T-cell (primary cell): ENCODE measurements around the gene RFX1. TPM values are rescaled to one million over a fixed set of nuclear protein-coding genes. Genes with fewer than 3 reads are reported as not detected.
"Not testable (repeated sequence)": the region's sequence is repeated elsewhere in the genome, so short reads cannot be mapped to it uniquely, and the experiment has no call there.

Experiments
- ATAC-seq, 4 experiments: fragments of 200-7000 bp in 3 of 4; fragments of 150-1000 bp in 1 of 4; cut with Tn5 transposase; replicated peaks in 1 of 4; 1 replicate in 3 of 4; 2 replicates in 1 of 4; pipeline ENCODE4 v1.10.0; 2021; ENCODE audit warnings: moderate library complexity in 3 of 4, mild to moderate bottlenecking in 2 of 4, moderate number of reproducible peaks in 1 of 4
- CTCF ChIA-PET, 2 donors: fragments of 300-600 bp; sonication (Branson Sonifier 250); formaldehyde crosslinking; loops; one replicate each; lab custom pipeline; 2022; ENCODE audit warnings: antibody characterized with exemption in 2 of 2; lab: Charles Lee
- POLR2A ChIA-PET, 2 donors: fragments of 300-600 bp; sonication (Branson Sonifier 250); formaldehyde crosslinking; loops; one replicate each; lab custom pipeline; 2022; ENCODE audit warnings: antibody characterized with exemption in 2 of 2; lab: Charles Lee
- DNase-seq, 35 experiments: peaks; one replicate each; pipeline versions ENCODE4 v3.0.0 to v3.0.0-alpha.2; 2013 to 2023
- H3K27ac ChIP-seq: one replicate; pipeline ENCODE4 v1.5.1; 2013; ENCODE audit warnings: low read length
- H3K27me3 ChIP-seq, 2 experiments: replicated peaks in 1 of 2; 1 replicate in 1 of 2; 2 replicates in 1 of 2; pipeline versions ENCODE4 v1.6.1 to v1.7.0; 2013; ENCODE audit warnings: low read length in 1 of 2, mixed read lengths in 1 of 2; ENCODE audit not compliant: control insufficient read depth in 2 of 2, insufficient read depth in 2 of 2; ENCODE audit errors: extremely low read depth in 1 of 2
- H3K36me3 ChIP-seq, 2 donors: 1 replicate in 1 of 2; 2 replicates in 1 of 2; pipeline versions ENCODE4 v1.6.1 to v1.7.0; 2013; ENCODE audit warnings: low read length in 1 of 2; ENCODE audit not compliant: control insufficient read depth in 2 of 2, insufficient read depth in 1 of 2; ENCODE audit errors: extremely low read depth in 1 of 2
- H3K4me1 ChIP-seq, 2 experiments: 1 replicate in 1 of 2; 2 replicates in 1 of 2; pipeline versions ENCODE4 v1.6.1 to v1.7.0; 2013; ENCODE audit warnings: low read length in 2 of 2, mixed read lengths in 1 of 2; ENCODE audit not compliant: insufficient read depth in 2 of 2, control insufficient read depth in 1 of 2; ENCODE audit errors: extremely low read depth in 1 of 2
- H3K4me3 ChIP-seq, 2 donors: 1 replicate in 1 of 2; 2 replicates in 1 of 2; pipeline versions ENCODE4 v1.5.1 to v1.7.0; 2013; ENCODE audit warnings: mild to moderate bottlenecking in 2 of 2, low read length in 1 of 2, moderate library complexity in 1 of 2; ENCODE audit not compliant: control insufficient read depth in 1 of 2; ENCODE audit errors: extremely low read depth in 1 of 2
- H3K9me3 ChIP-seq: 2 replicates; pipeline ENCODE4 v1.7.0; 2013
- H3K27ac Mint-ChIP-seq, 2 donors: one replicate each; pipeline ENCODE4 v1.8.0; 2020 to 2021; ENCODE audit warnings: mild to moderate bottlenecking in 2 of 2, mixed read lengths in 2 of 2
- H3K27me3 Mint-ChIP-seq, 2 donors: one replicate each; pipeline ENCODE4 v1.8.0; 2021 to 2022; ENCODE audit warnings: mixed read lengths in 2 of 2
- H3K36me3 Mint-ChIP-seq: one replicate; pipeline ENCODE4 v1.8.0; 2021; ENCODE audit warnings: mixed read lengths
- H3K4me1 Mint-ChIP-seq, 3 donors: one replicate each; pipeline ENCODE4 v1.8.0; 2020 to 2022; ENCODE audit warnings: mixed read lengths in 3 of 3, mild to moderate bottlenecking in 1 of 3
- H3K4me3 Mint-ChIP-seq, 3 donors: one replicate each; pipeline ENCODE4 v1.8.0; 2020 to 2022; ENCODE audit warnings: mild to moderate bottlenecking in 3 of 3, mixed read lengths in 3 of 3, moderate library complexity in 3 of 3
- H3K9me3 Mint-ChIP-seq, 3 donors: one replicate each; pipeline ENCODE4 v1.8.0; 2020 to 2022; ENCODE audit warnings: mixed read lengths in 3 of 3
- WGBS: methylation state at CpG from one replicate; pipeline ENCODE4 v1.1.5; 2013; ENCODE audit warnings: missing lambda C conversion rate; ENCODE audit not compliant: insufficient coverage; 5-methylcytosine and 5-hydroxymethylcytosine counted together
- total RNA-seq, 35 experiments: library from RNA in 6 of 35; stranded (reverse) in 6 of 35; fragments of 120-200 nt in 1 of 35; gene quantifications; one replicate each; pipeline versions ENCODE4 v1.2.1 to v1.2.4 and lab custom pipeline; 2013 to 2026

The RFX1 gene
- total RNA-seq, 5 donors from 2014 or later (not counting 1 experiment from before 2014, with no cell fraction given): 18.4 to 27.1 (median 23.1) TPM

DNA sequence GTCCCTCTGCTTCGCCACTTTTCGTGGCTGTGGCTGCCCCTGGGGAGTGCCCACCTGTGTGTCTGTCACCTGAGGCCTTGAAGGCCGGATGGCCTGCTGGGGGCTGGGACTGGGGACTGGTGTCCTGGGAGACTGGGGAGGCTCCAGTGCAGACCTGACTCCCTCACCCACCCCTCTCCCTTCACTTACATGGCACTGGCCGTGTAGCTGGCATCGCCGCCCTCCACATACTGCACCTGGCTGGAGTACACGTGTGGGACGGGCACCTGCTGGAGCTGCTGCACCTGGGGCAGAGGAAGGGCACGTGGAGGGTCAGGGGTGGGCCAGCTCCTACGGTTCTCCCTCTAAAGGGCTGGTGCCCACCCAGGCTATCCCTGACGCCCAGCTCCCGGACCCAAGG lies 28.3 kb downstream of the RFX1 start:
- peaks cover 24% of the 10 kb centered on the region for H3K36me3 Mint-ChIP-seq
- DNase-seq (no peak), ATAC-seq (no peak)
- Histone ChIP-seq H3K36me3 (peaks cover 7 to 22% of the 10 kb centered on the region in 2 donors), H3K4me1 (peaks cover 22 to 51% of the 10 kb centered on the region in 2 experiments), H3K9me3 (no peaks in the 10 kb centered on the region), H3K27me3 (no peaks in the 10 kb centered on the region), H3K27ac (no peak overlapping the region), H3K4me3 (no peak overlapping the region)
- H3K4me1 Mint-ChIP-seq: peaks cover 18 to 38% (median 36%) of the 10 kb centered on the region in 3 donors
- ChIA-PET POLR2A (interaction anchor here in 1 of 2 donors (0.6 to 0.9 kb wide), 3 partner anchors 8 to 29 kb away, joined by 4 to 8 read pairs (median 5); no protein-coding TSS in a partner anchor), CTCF (interaction anchor here in 1 of 2 donors (0.7 to 1.0 kb wide), 2 partner anchors 40 to 159 kb away, joined by 3 read pairs; partner anchors contain the start of genes ASF1B and PODNL1)
- no peaks in the 10 kb centered on the region for H3K27me3 Mint-ChIP-seq
- peak overlapping the region in 1 of 2 donors; percentile 79 for H3K27ac Mint-ChIP-seq
- peak overlapping the region in 1 of 3 donors; percentile 57 for H3K4me3 Mint-ChIP-seq
- no peaks in the 10 kb centered on the region for H3K9me3 Mint-ChIP-seq
- WGBS: 99% methylated on average over 11 of the region's 12 CpGs

DNA sequence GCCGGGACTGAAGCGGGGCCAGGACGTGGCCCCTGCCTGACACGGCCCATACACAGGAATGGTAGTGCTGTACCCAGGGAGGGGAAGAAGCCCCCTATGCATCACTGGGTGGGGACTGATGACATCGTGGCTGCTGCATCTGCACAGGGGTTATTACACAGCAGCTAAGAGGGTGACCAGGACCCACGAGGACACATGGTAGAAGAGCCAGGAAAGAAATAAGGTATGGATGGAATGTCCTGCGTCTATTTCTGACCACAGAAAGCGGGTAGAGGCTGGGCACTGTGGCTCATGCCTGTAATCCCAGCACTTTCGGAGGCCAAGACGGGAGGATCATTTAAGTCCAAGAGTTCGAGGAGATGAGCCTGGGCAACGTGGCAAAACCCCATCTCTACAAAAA lies 29.7 kb downstream of the RFX1 start:
- H3K4me1 Mint-ChIP-seq: peaks cover 17 to 25% (median 24%) of the 10 kb centered on the region in 3 donors
- H3K4me1 ChIP-seq: peaks cover 15 to 38% of the 10 kb centered on the region in 2 experiments
- H3K27me3 ChIP-seq: no peaks in the 10 kb centered on the region
- 100% methylated on average over 7 of the region's 12 CpGs for WGBS
- H3K27ac ChIP-seq: no peak overlapping the region
- H3K4me3 ChIP-seq: no peak overlapping the region
- H3K4me3 Mint-ChIP-seq: no peak overlapping the region
- DNase-seq (no peak), ATAC-seq (no peak)
- no peaks in the 10 kb centered on the region for H3K9me3 Mint-ChIP-seq
- H3K36me3 Mint-ChIP-seq: peaks cover 25% of the 10 kb centered on the region
- peaks cover 7 to 26% of the 10 kb centered on the region in 2 donors for H3K36me3 ChIP-seq
- no peaks in the 10 kb centered on the region for H3K9me3 ChIP-seq
- H3K27me3 Mint-ChIP-seq: no peaks in the 10 kb centered on the region
- CTCF ChIA-PET: no interaction called here
- POLR2A ChIA-PET: no interaction called here
- peak overlapping the region in 1 of 2 donors; percentile 39 for H3K27ac Mint-ChIP-seq

DNA sequence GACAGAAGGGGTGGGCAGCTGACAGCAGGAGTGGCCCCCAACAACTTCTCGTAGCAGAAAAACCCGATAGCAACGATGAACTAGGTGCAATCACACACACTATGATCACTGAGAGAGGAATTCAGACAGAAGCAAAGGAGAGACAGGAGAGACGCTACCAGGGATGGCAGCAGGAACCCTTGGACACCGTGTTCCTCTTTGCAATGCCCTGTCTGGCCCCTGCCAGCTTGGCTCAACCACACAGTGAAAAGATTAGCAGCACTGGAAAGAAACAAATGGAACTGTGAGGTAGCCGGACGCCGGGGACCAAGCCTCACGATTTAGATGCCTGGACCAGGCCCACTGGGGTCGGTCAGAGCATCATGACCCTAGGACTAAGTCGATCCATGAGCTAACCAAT lies 30.2 kb downstream of the RFX1 start:
- ATAC-seq (no peak), DNase-seq (no peak)
- Mint-ChIP-seq H3K27ac (peak overlapping the region; percentile 46 to 75), H3K36me3 (peaks cover 25% of the 10 kb centered on the region), H3K4me3 (no peak overlapping the region), H3K9me3 (no peaks in the 10 kb centered on the region), H3K27me3 (no peaks in the 10 kb centered on the region), H3K4me1 (peaks cover 17 to 20% (median 19%) of the 10 kb centered on the region in 3 donors)
- Histone ChIP-seq H3K27ac (no peak overlapping the region), H3K36me3 (peaks cover 10 to 28% of the 10 kb centered on the region in 2 donors), H3K4me1 (peaks cover 15 to 36% of the 10 kb centered on the region in 2 experiments), H3K9me3 (no peaks in the 10 kb centered on the region), H3K27me3 (no peaks in the 10 kb centered on the region), H3K4me3 (no peak overlapping the region)
- ChIA-PET CTCF (no interaction called here), POLR2A (no interaction called here)
- 93% methylated on average over 8 of the region's 11 CpGs for WGBS

DNA sequence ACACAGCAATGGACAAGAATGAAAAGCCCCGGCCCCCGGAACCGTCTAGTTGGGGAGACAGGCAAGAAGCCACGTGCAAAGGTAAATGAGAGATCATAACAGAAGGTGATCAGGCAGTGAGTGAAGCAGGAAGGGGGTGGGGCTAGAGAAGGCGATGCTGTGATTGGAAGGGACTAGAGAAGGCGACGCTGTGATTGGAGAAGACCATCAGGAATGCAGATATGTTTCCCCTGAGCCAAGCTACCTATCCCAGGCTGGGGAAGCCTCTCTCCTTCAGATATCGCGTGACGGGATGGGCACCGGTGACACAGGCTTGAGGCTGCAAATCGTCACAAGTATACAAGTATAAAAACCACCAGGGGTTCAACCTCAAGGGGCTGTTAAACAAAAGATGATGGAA lies 32.0 kb downstream of the RFX1 start:
- Mint-ChIP-seq H3K4me1 (peaks cover 12 to 19% (median 14%) of the 10 kb centered on the region in 3 donors), H3K4me3 (peak overlapping the region in 1 of 3 donors; percentile 18), H3K9me3 (no peaks in the 10 kb centered on the region), H3K27me3 (no peaks in the 10 kb centered on the region), H3K36me3 (peaks cover 26% of the 10 kb centered on the region), H3K27ac (peak overlapping the region; percentile 81 to 86)
- Histone ChIP-seq H3K9me3 (no peaks in the 10 kb centered on the region), H3K27ac (peak overlapping the region; percentile 6), H3K27me3 (no peaks in the 10 kb centered on the region), H3K4me3 (no peak overlapping the region), H3K36me3 (peaks cover 11 to 31% of the 10 kb centered on the region in 2 donors), H3K4me1 (peaks cover 3 to 21% of the 10 kb centered on the region in 2 experiments)
- DNase-seq: peak in 30 of 35 experiments; percentile 28 to 71 (median 48)
- ATAC-seq: peak; percentile 75 to 94 (median 78)
- ChIA-PET POLR2A (no interaction called here), CTCF (interaction anchor here in 1 of 2 donors (0.9 kb wide), 1 partner anchor 132 kb away, joined by 3 read pairs; no protein-coding TSS in a partner anchor)
- 23% methylated on average over 4 of the region's 12 CpGs for WGBS

DNA sequence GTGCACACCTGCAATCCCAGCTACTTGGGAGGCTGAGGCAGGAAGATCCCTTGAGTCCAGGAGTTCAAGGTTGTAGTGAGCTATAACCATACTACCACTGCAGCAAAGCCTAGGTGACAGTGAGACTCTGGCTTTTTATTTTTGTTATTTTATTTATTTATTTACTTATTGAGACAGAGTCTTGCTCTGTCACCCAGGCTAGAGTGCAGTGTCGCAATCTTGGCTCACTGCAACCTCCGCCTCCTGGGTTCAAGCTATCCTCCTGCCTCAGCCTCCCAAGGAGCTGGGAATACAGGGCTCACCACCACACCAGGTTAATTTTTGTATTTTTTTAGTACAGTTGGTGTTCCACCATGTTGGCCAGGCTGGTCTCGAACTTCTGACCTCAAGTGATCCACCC lies 32.6 kb downstream of the RFX1 start:
- H3K36me3 Mint-ChIP-seq: peaks cover 29% of the 10 kb centered on the region
- ATAC-seq, H3K4me3 Mint-ChIP-seq, H3K27me3 ChIP-seq, H3K4me3 ChIP-seq, H3K27me3 Mint-ChIP-seq, H3K9me3 Mint-ChIP-seq, DNase-seq, H3K27ac ChIP-seq, H3K9me3 ChIP-seq: not testable (repeated sequence)
- WGBS: no CpG with 5 or more reads among the region's 3 CpGs
- Histone ChIP-seq H3K36me3 (peaks cover 14 to 37% of the 10 kb centered on the region in 2 donors), H3K4me1 (peaks cover 2 to 16% of the 10 kb centered on the region in 2 experiments)
- peak overlapping the region in 1 of 2 donors; percentile 86 for H3K27ac Mint-ChIP-seq
- ChIA-PET POLR2A (interaction anchor here in 1 of 2 donors (0.6 kb wide), 1 partner anchor 109 kb away, joined by 3 read pairs; no protein-coding TSS in a partner anchor), CTCF (interaction anchor here in 1 of 2 donors (0.9 kb wide), 1 partner anchor 132 kb away, joined by 3 read pairs; no protein-coding TSS in a partner anchor)
- peaks cover 12 to 21% (median 14%) of the 10 kb centered on the region in 3 donors for H3K4me1 Mint-ChIP-seq

DNA sequence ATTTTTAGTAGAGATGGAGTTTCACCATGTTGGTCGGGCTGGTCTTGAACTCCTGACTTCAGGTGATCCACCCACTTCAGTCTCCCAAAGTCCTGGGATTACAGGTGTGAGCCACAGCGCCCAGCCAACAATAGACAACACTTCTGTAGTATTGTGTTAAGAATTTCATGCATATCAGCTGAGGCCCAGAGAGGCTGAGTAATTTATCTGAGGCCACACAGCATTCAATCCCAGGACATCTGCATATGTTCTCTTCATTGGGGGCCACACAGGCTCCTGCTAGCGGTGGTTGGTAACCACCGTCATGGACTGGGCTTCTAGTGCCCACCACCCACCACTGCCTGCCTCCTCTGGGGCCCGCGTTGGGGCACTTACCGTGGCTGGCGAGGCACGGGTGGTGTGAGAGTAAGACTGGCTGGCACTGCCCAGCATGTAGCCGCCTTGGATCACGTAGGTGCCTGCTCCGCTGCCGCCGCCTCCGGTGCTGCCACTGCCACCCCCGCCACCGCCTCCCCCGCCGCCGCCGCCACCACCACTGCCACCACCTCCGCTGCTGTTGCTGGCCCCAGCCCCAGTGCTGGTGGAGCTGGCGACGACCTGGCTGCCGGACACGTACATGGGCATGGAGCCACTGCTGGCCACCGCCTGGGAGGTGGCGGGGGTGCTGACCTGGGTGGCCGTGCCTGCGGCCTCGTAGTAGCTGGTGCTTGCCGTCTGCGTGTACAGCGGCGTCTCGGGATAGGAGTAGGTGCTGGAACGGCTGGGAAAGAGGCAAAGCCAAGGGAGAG lies 33.6 kb downstream of the RFX1 start:
- POLR2A ChIA-PET: no interaction called here
- peaks cover 24 to 45% of the 10 kb centered on the region in 2 donors for H3K36me3 ChIP-seq
- no peak for DNase-seq
- H3K9me3 ChIP-seq: no peaks in the 10 kb centered on the region
- H3K27ac ChIP-seq: no peak overlapping the region
- peaks cover 0 to 12% of the 10 kb centered on the region in 2 experiments for H3K4me1 ChIP-seq
- 98% methylated on average over 23 of the region's 37 CpGs for WGBS
- peaks cover 9 to 21% (median 11%) of the 10 kb centered on the region in 3 donors for H3K4me1 Mint-ChIP-seq
- H3K36me3 Mint-ChIP-seq: peaks cover 29% of the 10 kb centered on the region
- no peak overlapping the region for H3K4me3 ChIP-seq
- no peak overlapping the region for H3K4me3 Mint-ChIP-seq
- no peak overlapping the region for H3K27ac Mint-ChIP-seq
- ATAC-seq: no peak
- H3K27me3 Mint-ChIP-seq: no peaks in the 10 kb centered on the region
- CTCF ChIA-PET: interaction anchor here in 1 of 2 donors (0.7 kb wide), 2 partner anchors 19 to 197 kb away, joined by 4 to 5 read pairs; no protein-coding TSS in a partner anchor
- H3K9me3 Mint-ChIP-seq: no peaks in the 10 kb centered on the region
- H3K27me3 ChIP-seq: no peaks in the 10 kb centered on the region
